ENCODE data around the gene EMP2.

DNA sequence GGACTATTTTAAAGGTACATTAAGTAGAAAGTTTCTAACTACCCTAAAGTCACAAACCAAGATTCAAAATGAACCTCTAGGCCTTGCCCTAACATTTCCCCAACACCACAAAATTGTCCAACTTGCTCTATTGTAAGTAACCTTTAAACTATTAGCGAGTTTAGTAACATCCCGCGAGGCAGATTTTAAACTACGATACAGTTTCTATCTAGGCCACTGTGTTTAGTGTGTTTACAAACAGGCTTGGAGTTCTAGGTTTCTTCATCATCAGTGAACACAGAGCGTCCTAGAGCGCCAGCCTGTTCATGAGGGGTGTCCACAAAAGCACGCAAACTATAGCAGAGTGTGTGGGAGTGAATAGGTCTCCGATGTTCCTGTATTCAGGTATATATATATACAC is 51.8 kb downstream of the EMP2 start:
- TF ChIP-seq CTCF (IDR thresholded peaks at IDR 0.05) (no peak), POLR2A (IDR thresholded peaks at IDR 0.05) (no peak), POLR2AphosphoS5 (IDR thresholded peaks at IDR 0.05; ENCODE audit: insufficient read depth in 1 of 2, low read depth in 1 of 2) (no peak)

Data from vagina (tissue), 2 donors.